Mesodermal cell (in vitro differentiated cells): Measurements from ENCODE around the gene CELF2.

Experiments used
- H3K27ac ChIP-seq: 2 replicates; pipeline ENCODE4 v1.7.0; 2013; ENCODE audit warnings: mild to moderate bottlenecking, low read depth, low read length, moderate library complexity; ENCODE audit not compliant: severe bottlenecking
- H3K36me3 ChIP-seq: 2 replicates; pipeline ENCODE4 v1.7.1; 2013; ENCODE audit warnings: mild to moderate bottlenecking, low read length, moderate library complexity; ENCODE audit not compliant: control insufficient read depth, insufficient read depth
- H3K4me1 ChIP-seq: one replicate; pipeline ENCODE4 v1.7.1; 2013; ENCODE audit warnings: mild to moderate bottlenecking, low read length; ENCODE audit not compliant: insufficient read depth, control insufficient read depth, poor library complexity, severe bottlenecking
- H3K4me3 ChIP-seq: 2 replicates; pipeline ENCODE4 v1.7.0; 2013; ENCODE audit warnings: low read length, control low read depth, mild to moderate bottlenecking; ENCODE audit not compliant: insufficient read depth, poor library complexity, severe bottlenecking; ENCODE audit errors: extremely low read depth
- H3K9me3 ChIP-seq: 2 replicates; pipeline ENCODE4 v1.7.1; 2013; ENCODE audit warnings: mild to moderate bottlenecking, low read length, moderate library complexity; ENCODE audit not compliant: control insufficient read depth
- WGBS, 2 experiments: methylation state at CpG; one replicate each; pipeline ENCODE4 v1.1.5; 2013; ENCODE audit warnings: missing lambda C conversion rate in 2 of 2; ENCODE audit not compliant: insufficient coverage in 2 of 2; 5-methylcytosine and 5-hydroxymethylcytosine counted together

The CELF2 gene

GRCh38 chr10:11236234-11236633, 218.6 kb downstream of the CELF2 start:
- WGBS, 2 experiments = 20% methylated on average over 1 of the region's 2 CpGs; no CpG with 5 or more reads in 1 of the 2 experiments
- H3K9me3 ChIP-seq = no peaks in the 10 kb centered on the region
- H3K4me3 ChIP-seq = no peak overlapping the region
- H3K36me3 ChIP-seq = no peaks in the 10 kb centered on the region
- no peak overlapping the region for H3K27ac ChIP-seq
- H3K4me1 ChIP-seq = peaks cover 10% of the 10 kb centered on the region

- WGBS, 2 experiments = 100% methylated on average over 2 to 7 of the region's 7 CpGs
- Histone ChIP-seq H3K4me1 (peaks cover 10% of the 10 kb centered on the region), H3K27ac (no peak overlapping the region), H3K9me3 (no peaks in the 10 kb centered on the region), H3K36me3 (no peaks in the 10 kb centered on the region), H3K4me3 (no peak overlapping the region)
These were observed 219.9 kb downstream of the CELF2 start for GRCh38 chr10:11237571-11237970.

- WGBS, 2 experiments = 86 to 100% methylated on average over 1 to 2 of the region's 4 CpGs
- Histone ChIP-seq H3K27ac (no peak overlapping the region), H3K4me1 (peaks cover 10% of the 10 kb centered on the region), H3K9me3 (no peaks in the 10 kb centered on the region), H3K36me3 (no peaks in the 10 kb centered on the region), H3K4me3 (no peak overlapping the region)
These were observed 221.2 kb downstream of the CELF2 start for GRCh38 chr10:11238893-11239292.

GRCh38 chr10:11240641-11241040, 223.0 kb downstream of the CELF2 start:
- H3K27ac ChIP-seq = no peak overlapping the region
- 86 to 98% methylated on average over 6 of the region's 7 CpGs for WGBS, 2 experiments
- H3K36me3 ChIP-seq = no peaks in the 10 kb centered on the region
- H3K4me3 ChIP-seq = no peak overlapping the region
- H3K4me1 ChIP-seq = no peaks in the 10 kb centered on the region
- no peaks in the 10 kb centered on the region for H3K9me3 ChIP-seq

GRCh38 chr10:11242443-11243387, 225.0 kb downstream of the CELF2 start:
- Histone ChIP-seq H3K4me3 (no peak overlapping the region), H3K27ac (no peak overlapping the region)
- WGBS, 2 experiments = 93 to 94% methylated on average over 18 to 21 of the region's 25 CpGs

GRCh38 chr10:11243425-11244222, 226.0 kb downstream of the CELF2 start:
- no peak overlapping the region for H3K4me3 ChIP-seq
- H3K27ac ChIP-seq = no peak overlapping the region
- no peaks in the 10 kb centered on the region for H3K9me3 ChIP-seq
- no peaks in the 10 kb centered on the region for H3K36me3 ChIP-seq
- H3K4me1 ChIP-seq = no peaks in the 10 kb centered on the region
- 92 to 94% methylated on average over 8 to 9 of the region's 12 CpGs for WGBS, 2 experiments

More at GRCh38 chr10:11242443-11243387, 225.0 kb downstream of the CELF2 start:
- Histone ChIP-seq H3K4me1 (no peaks in the 10 kb centered on the region), H3K36me3 (no peaks in the 10 kb centered on the region), H3K9me3 (no peaks in the 10 kb centered on the region)

- WGBS, 2 experiments = 83% methylated on average over 1 of the region's 2 CpGs; no CpG with 5 or more reads in 1 of the 2 experiments
- Histone ChIP-seq H3K4me1 (peaks cover 7% of the 10 kb centered on the region), H3K27ac (no peak overlapping the region), H3K36me3 (no peaks in the 10 kb centered on the region), H3K4me3 (no peak overlapping the region), H3K9me3 (no peaks in the 10 kb centered on the region)
These were observed 227.4 kb downstream of the CELF2 start for GRCh38 chr10:11245095-11245479.

- 89 to 91% methylated on average over 7 to 8 of the region's 8 CpGs for WGBS, 2 experiments
- no peak overlapping the region for H3K4me3 ChIP-seq
- H3K36me3 ChIP-seq = no peaks in the 10 kb centered on the region
- H3K9me3 ChIP-seq = no peaks in the 10 kb centered on the region
- no peak overlapping the region for H3K27ac ChIP-seq
- peaks cover 7% of the 10 kb centered on the region for H3K4me1 ChIP-seq
These were observed 227.8 kb downstream of the CELF2 start for GRCh38 chr10:11245510-11245909.

- no peak overlapping the region for H3K4me3 ChIP-seq
- H3K36me3 ChIP-seq = no peaks in the 10 kb centered on the region
- 92 to 98% methylated on average over 8 to 9 of the region's 9 CpGs for WGBS, 2 experiments
- H3K4me1 ChIP-seq = peaks cover 7% of the 10 kb centered on the region
- no peak overlapping the region for H3K27ac ChIP-seq
- H3K9me3 ChIP-seq = no peaks in the 10 kb centered on the region
These were observed 228.4 kb downstream of the CELF2 start for GRCh38 chr10:11245981-11246590.

- Histone ChIP-seq H3K4me1 (peaks cover 7% of the 10 kb centered on the region), H3K4me3 (no peak overlapping the region), H3K9me3 (no peaks in the 10 kb centered on the region), H3K27ac (no peak overlapping the region), H3K36me3 (peaks cover 2% of the 10 kb centered on the region)
- whole genome bisulfite sequencing, 2 experiments = 94% methylated on average over 24 of the region's 24 CpGs
These were observed 229.2 kb downstream of the CELF2 start for GRCh38 chr10:11246752-11247467.
